Nephron progenitor cell (in vitro differentiated cells): ENCODE data around the gene TCEANC2.
A peak's percentile ranks its signal among the peaks of the same experiment; 100 is the strongest.

ENCODE experiments used
- DNase-seq: peaks from one replicate; pipeline ENCODE4 v3.0.0; 2021
- H3K27ac Mint-ChIP-seq: 2 replicates; pipeline ENCODE4 v1.8.0; 2021; ENCODE audit warnings: mild to moderate bottlenecking, moderate library complexity, mixed read lengths
- H3K27me3 Mint-ChIP-seq: 2 replicates; pipeline ENCODE4 v1.8.0; 2021; ENCODE audit warnings: mild to moderate bottlenecking, low read depth, mixed read lengths; ENCODE audit not compliant: poor library complexity
- H3K36me3 Mint-ChIP-seq: 2 replicates; pipeline ENCODE4 v1.8.0; 2021; ENCODE audit warnings: low read depth, mixed read lengths
- H3K4me1 Mint-ChIP-seq: 2 replicates; pipeline ENCODE4 v1.8.0; 2021; ENCODE audit warnings: mixed read lengths
- H3K4me3 Mint-ChIP-seq: 2 replicates; pipeline ENCODE4 v1.8.0; 2021; ENCODE audit warnings: mild to moderate bottlenecking, moderate library complexity, mixed read lengths
- H3K9me3 Mint-ChIP-seq: 2 replicates; pipeline ENCODE4 v1.8.0; 2021; ENCODE audit warnings: mild to moderate bottlenecking, moderate library complexity, mixed read lengths
- TF ChIP-seq, protein P1 (sequence below): fragments of 200-600 bp; sonication (generic); IDR thresholded peaks from 2 replicates; pipeline ENCODE4 v1.5.0; 2021; ENCODE audit warnings: antibody characterized with exemption

TCEANC2 gene

DNA sequence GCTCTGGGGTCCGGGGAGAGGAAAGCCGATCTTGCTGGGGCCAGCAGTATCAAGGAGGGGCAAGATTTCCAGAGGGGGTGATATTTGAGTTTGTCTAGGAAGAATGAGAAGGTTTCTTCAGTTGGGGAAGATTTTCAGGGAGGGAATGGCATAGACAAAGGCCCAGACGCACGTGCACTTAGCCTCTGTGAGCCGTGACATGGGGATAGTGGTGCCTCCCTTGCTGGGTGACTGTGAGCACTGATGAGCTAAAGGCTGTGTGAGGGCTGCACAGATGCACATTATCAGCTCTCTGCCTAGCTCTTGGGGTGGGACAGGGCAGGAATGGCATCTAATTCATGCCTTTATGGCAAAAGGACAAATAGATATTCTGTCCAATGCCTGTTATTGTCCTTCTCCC lies 97.6 kb downstream of the TCEANC2 start:
- Mint-ChIP-seq H3K4me3 (no peak overlapping the region), H3K4me1 (peaks cover 22% of the 10 kb centered on the region), H3K27ac (peak overlapping the region; percentile 0), H3K9me3 (no peaks in the 10 kb centered on the region), H3K36me3 (no peaks in the 10 kb centered on the region), H3K27me3 (peaks cover 4% of the 10 kb centered on the region)
- DNase-seq = no peak
- TF ChIP-seq, protein P1, sequence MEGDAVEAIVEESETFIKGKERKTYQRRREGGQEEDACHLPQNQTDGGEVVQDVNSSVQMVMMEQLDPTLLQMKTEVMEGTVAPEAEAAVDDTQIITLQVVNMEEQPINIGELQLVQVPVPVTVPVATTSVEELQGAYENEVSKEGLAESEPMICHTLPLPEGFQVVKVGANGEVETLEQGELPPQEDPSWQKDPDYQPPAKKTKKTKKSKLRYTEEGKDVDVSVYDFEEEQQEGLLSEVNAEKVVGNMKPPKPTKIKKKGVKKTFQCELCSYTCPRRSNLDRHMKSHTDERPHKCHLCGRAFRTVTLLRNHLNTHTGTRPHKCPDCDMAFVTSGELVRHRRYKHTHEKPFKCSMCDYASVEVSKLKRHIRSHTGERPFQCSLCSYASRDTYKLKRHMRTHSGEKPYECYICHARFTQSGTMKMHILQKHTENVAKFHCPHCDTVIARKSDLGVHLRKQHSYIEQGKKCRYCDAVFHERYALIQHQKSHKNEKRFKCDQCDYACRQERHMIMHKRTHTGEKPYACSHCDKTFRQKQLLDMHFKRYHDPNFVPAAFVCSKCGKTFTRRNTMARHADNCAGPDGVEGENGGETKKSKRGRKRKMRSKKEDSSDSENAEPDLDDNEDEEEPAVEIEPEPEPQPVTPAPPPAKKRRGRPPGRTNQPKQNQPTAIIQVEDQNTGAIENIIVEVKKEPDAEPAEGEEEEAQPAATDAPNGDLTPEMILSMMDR = no peak

DNA sequence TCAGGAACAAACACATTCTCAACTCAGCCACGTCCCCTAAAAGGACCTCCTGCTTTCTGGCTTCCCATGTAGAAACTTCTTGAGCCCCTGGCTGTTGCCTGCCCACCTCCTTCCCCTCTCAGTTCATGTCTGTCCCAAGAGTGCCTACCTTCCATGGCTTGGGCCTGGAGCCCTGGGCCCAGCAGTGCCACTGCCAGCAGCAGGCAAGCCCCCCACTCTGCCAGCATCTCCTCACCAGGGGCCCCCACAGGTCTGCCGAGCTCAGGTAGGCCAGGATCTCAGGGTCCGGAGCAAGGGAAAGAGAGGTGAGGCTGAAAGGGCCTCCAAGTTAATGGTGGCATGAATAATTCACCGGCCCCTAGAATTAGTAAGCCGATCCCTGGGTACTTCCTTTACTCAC lies 99.3 kb downstream of the TCEANC2 start, which contains the start of gene CDCP2:
Gene CDCP2 (minus strand): TSS at position 305 of the 400 bp plus-strand sequence. CDS start 78 bp downstream, at position 227.
- no peaks in the 10 kb centered on the region for H3K36me3 Mint-ChIP-seq
- H3K27ac Mint-ChIP-seq = no peak within 1 kb of the TSS
- TF ChIP-seq, protein P1 = no peak
- H3K4me3 Mint-ChIP-seq = no peak within 1 kb of the TSS
- H3K27me3 Mint-ChIP-seq = peaks cover 11% of the 10 kb centered on the region
- H3K4me1 Mint-ChIP-seq = peaks cover 22% of the 10 kb centered on the region
- no peaks in the 10 kb centered on the region for H3K9me3 Mint-ChIP-seq
- DNase-seq = no peak

DNA sequence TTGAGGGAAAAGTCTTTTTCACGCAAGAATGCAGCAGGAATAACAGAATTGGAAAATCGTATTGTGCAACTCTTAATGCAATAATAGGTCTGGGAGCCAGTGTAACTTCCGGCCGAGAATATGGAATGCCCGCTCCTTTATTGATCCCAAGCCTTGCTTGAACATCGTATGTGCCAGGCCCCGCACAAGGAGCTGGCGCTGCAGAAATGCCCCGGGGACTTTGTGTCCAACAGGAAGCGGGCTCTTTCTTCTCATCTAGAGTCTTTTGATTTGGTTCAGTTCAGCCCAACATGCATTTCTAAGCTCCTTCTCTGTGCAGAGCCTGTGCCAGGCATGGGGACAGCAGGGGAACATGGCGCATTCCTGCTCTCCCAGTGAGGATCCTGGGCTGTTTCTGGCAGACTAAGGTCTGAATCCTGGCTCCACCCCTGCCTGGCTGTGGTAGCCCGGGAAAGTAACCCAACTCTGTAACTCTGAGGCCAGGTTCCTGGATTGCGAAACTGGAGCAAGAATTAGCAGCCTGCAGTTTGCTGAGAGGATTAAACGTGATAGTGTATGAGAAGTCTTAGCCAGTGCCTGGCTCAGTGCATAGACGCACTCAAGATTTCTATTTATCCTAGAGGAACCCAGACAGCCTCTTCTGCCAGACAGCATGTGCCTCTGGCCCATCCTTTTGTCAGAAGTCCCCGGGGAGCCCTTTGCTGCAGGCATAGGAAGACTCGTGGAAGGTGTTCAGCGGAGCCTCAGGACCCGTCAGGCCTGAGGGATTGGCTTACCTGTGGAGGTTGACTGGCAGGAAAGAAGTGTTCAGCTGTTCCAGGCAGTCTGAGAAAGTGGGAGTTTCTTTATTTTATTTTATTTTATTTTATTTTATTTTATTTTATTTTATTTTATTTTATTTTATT lies 100.4 kb downstream of the TCEANC2 start:
- Mint-ChIP-seq H3K27ac (no peak overlapping the region), H3K4me3 (no peak overlapping the region), H3K36me3 (no peaks in the 10 kb centered on the region), H3K9me3 (no peaks in the 10 kb centered on the region), H3K4me1 (peaks cover 22% of the 10 kb centered on the region), H3K27me3 (peaks cover 11% of the 10 kb centered on the region)
- peak; percentile 19 for DNase-seq
- TF ChIP-seq, protein P1 = no peak
